ENCODE data around the gene GNGT1. TPM values are rescaled to one million over a fixed set of nuclear protein-coding genes. Genes with fewer than 3 reads are reported as not detected.

GNGT1 gene
- total and polyA plus RNA-seq, 2 of the 13 experiments (the other 11 are each of a cell fraction or from before 2014, with no cell fraction given), result not detected

DNA sequence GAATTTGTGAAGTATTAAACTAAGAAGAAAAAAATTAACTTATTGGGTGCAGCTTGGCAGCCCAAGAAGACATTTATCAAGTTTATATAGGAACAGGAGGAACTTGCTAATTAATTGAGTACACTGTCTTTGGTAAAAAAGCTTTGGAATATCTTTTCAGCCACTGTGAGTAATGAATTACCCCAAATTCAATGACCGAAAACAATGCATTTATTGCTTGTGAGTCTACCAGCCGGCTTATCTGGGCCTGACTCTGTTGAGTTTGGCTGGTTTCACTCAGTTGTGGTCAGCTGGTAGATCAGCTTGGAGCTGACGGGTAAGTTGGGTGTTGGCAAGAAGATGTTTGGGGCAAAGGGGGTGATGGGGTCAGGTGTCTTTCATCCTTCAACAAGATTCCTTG lies 26.8 kb downstream of the GNGT1 start (continued):
- TF ChIP-seq, protein P1, sequence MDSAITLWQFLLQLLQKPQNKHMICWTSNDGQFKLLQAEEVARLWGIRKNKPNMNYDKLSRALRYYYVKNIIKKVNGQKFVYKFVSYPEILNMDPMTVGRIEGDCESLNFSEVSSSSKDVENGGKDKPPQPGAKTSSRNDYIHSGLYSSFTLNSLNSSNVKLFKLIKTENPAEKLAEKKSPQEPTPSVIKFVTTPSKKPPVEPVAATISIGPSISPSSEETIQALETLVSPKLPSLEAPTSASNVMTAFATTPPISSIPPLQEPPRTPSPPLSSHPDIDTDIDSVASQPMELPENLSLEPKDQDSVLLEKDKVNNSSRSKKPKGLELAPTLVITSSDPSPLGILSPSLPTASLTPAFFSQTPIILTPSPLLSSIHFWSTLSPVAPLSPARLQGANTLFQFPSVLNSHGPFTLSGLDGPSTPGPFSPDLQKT (CRISPR knock-in tag; IDR thresholded peaks at IDR 0.05; ENCODE audit: borderline replicate concordance), result no peak

DNA sequence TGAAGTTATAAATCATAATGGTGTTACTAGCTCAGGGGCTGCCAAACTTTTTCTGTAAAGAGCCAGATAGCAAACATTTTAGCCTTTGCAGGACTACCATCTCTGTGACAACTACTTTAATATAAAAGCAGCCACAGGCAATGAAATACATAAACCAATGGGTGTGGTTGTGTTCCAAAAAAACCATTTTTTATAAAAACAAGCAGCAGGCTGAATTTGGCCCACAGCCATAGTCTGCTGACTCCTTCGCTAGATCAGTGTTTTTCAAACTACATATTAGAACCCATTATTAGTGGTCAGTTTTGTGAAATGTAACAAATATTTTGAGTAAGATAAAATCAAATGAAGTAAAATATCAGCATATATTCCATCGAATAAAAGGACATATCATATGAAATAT lies 28.7 kb downstream of the GNGT1 start:
- no peak overlapping the region for H3K27ac ChIP-seq (ENCODE audit: extremely low read length, insufficient read depth, low read length)
- ChIA-PET POLR2A (no interaction called here), CTCF (ENCODE audit: low intra/inter-chr PET ratio, low total read pairs) (no interaction called here)
- H3K4me3 ChIP-seq (replicated peaks in 1 of 3; ENCODE audit: insufficient read depth in 1 of 3, low read depth in 2 of 3, low read length in 3 of 3), result no peak overlapping the region
- no peak overlapping the region for H2AFZ ChIP-seq (ENCODE audit: low read length)
- no peaks in the 10 kb centered on the region for H3K27me3 ChIP-seq (ENCODE audit: control insufficient read depth in 1 of 2, insufficient read depth in 2 of 2, low read length in 2 of 2)
- no peaks in the 10 kb centered on the region for H3K79me2 ChIP-seq (ENCODE audit: insufficient read depth, low read length)
- no peaks in the 10 kb centered on the region for H4K20me1 ChIP-seq (ENCODE audit: insufficient read depth, low read length)
- H3K4me2 ChIP-seq (ENCODE audit: low read depth, low read length), result no peak overlapping the region
- BruUV-seq (replicated peaks), result no TSS peak
- H3K9ac ChIP-seq (ENCODE audit: insufficient read depth, low read depth, low read length), result no peak overlapping the region
- intact Hi-C loops (cut with micrococcal nuclease; ENCODE audit: unreplicated experiment), result no loop called here
- in situ Hi-C loops (cut with HindIII; ENCODE audit: extremely low pct_ligation_motif_present, low pct_unique_long_range_greater_than_20kb), result no loop called here
- H3K36me3 ChIP-seq (replicated peaks in 1 of 2; ENCODE audit: control insufficient read depth in 1 of 2, insufficient read depth in 2 of 2, low read length in 2 of 2), result no peaks in the 10 kb centered on the region
- H3K4me1 ChIP-seq (ENCODE audit: insufficient read depth, low read length), result no peaks in the 10 kb centered on the region
- H3K9me3 ChIP-seq (ENCODE audit: low read length), result no peaks in the 10 kb centered on the region
- no peak for DNase-seq (ENCODE audit: low spot score)
- 14% methylated on average over 2 of the region's 2 CpGs for WGBS (ENCODE audit: low lambda C conversion rate)
- no peak for ATAC-seq
- FAIRE-seq, result no peak
- TF ChIP-seq MBD4 (IDR thresholded peaks at IDR 0.05; ENCODE audit: borderline replicate concordance, low read length) (no peak), MLLT10 (CRISPR knock-in tag; IDR thresholded peaks at IDR 0.05) (no peak), KDM4B (CRISPR knock-in tag; IDR thresholded peaks at IDR 0.05) (no peak)

DNA sequence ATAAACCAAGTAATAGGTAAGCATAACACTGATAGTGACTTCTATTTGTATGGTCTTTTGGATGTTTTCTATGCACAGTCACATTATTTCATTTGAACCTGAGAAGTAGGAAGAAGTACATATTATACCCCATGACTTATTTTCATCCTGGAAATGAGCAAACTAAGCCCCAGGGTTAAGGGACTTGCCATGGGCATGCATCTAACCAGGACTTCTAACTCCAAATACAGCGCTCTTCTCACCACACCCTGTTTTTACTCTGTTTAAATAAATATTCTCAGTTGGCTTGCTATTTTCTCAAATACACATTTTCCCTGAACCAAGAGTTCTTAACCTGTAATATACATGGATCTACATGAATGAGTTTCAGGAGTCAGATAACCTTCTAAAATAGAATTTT lies 31.5 kb downstream of the GNGT1 start:
- H2AFZ ChIP-seq (ENCODE audit: low read length), result no peak overlapping the region
- H3K9me3 ChIP-seq (ENCODE audit: low read length), result no peaks in the 10 kb centered on the region
- in situ Hi-C loops (cut with HindIII; ENCODE audit: extremely low pct_ligation_motif_present, low pct_unique_long_range_greater_than_20kb) (no loop called here), intact Hi-C loops (cut with micrococcal nuclease; ENCODE audit: unreplicated experiment) (no loop called here)
- H3K9ac ChIP-seq (ENCODE audit: insufficient read depth, low read depth, low read length), result no peak overlapping the region
- no TSS peak for BruUV-seq (replicated peaks)
- H3K4me3 ChIP-seq (replicated peaks in 1 of 3; ENCODE audit: insufficient read depth in 1 of 3, low read depth in 2 of 3, low read length in 3 of 3), result no peak overlapping the region
- CTCF ChIA-PET (ENCODE audit: low intra/inter-chr PET ratio, low total read pairs), result no interaction called here
- no peaks in the 10 kb centered on the region for H3K4me1 ChIP-seq (ENCODE audit: insufficient read depth, low read length)
- WGBS (ENCODE audit: low lambda C conversion rate), result 42% methylated on average over 1 of the region's 1 CpG
- DNase-seq (ENCODE audit: low spot score), result no peak
- no peaks in the 10 kb centered on the region for H3K27me3 ChIP-seq (ENCODE audit: control insufficient read depth in 1 of 2, insufficient read depth in 2 of 2, low read length in 2 of 2)
- no peaks in the 10 kb centered on the region for H4K20me1 ChIP-seq (ENCODE audit: insufficient read depth, low read length)
- POLR2A ChIA-PET, result no interaction called here
- no peaks in the 10 kb centered on the region for H3K36me3 ChIP-seq (replicated peaks in 1 of 2; ENCODE audit: control insufficient read depth in 1 of 2, insufficient read depth in 2 of 2, low read length in 2 of 2)
- no peak overlapping the region for H3K27ac ChIP-seq (ENCODE audit: extremely low read length, insufficient read depth, low read length)
- FAIRE-seq, result no peak
- ATAC-seq, result no peak
- H3K4me2 ChIP-seq (ENCODE audit: low read depth, low read length), result no peak overlapping the region
- no peaks in the 10 kb centered on the region for H3K79me2 ChIP-seq (ENCODE audit: insufficient read depth, low read length)
- no peak for TF ChIP-seq ZNF766 (CRISPR knock-in tag; IDR thresholded peaks at IDR 0.05; ENCODE audit: borderline replicate concordance)
- TF ChIP-seq GTF3A (CRISPR knock-in tag; conservative IDR thresholded peaks at IDR 0.05), result no peak
- TF ChIP-seq, protein P2, sequence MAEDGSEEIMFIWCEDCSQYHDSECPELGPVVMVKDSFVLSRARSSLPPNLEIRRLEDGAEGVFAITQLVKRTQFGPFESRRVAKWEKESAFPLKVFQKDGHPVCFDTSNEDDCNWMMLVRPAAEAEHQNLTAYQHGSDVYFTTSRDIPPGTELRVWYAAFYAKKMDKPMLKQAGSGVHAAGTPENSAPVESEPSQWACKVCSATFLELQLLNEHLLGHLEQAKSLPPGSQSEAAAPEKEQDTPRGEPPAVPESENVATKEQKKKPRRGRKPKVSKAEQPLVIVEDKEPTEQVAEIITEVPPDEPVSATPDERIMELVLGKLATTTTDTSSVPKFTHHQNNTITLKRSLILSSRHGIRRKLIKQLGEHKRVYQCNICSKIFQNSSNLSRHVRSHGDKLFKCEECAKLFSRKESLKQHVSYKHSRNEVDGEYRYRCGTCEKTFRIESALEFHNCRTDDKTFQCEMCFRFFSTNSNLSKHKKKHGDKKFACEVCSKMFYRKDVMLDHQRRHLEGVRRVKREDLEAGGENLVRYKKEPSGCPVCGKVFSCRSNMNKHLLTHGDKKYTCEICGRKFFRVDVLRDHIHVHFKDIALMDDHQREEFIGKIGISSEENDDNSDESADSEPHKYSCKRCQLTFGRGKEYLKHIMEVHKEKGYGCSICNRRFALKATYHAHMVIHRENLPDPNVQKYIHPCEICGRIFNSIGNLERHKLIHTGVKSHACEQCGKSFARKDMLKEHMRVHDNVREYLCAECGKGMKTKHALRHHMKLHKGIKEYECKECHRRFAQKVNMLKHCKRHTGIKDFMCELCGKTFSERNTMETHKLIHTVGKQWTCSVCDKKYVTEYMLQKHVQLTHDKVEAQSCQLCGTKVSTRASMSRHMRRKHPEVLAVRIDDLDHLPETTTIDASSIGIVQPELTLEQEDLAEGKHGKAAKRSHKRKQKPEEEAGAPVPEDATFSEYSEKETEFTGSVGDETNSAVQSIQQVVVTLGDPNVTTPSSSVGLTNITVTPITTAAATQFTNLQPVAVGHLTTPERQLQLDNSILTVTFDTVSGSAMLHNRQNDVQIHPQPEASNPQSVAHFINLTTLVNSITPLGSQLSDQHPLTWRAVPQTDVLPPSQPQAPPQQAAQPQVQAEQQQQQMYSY (CRISPR knock-in tag; IDR thresholded peaks at IDR 0.05), result no peak
- TF ChIP-seq ZNF292 (CRISPR knock-in tag; IDR thresholded peaks at IDR 0.05; ENCODE audit: borderline replicate concordance, low read depth), result no peak
- TF ChIP-seq ZNF451 (CRISPR knock-in tag; IDR thresholded peaks at IDR 0.05), result no peak
- no peak for TF ChIP-seq ZNF720 (CRISPR knock-in tag; IDR thresholded peaks at IDR 0.05)
- TF ChIP-seq, protein P3, sequence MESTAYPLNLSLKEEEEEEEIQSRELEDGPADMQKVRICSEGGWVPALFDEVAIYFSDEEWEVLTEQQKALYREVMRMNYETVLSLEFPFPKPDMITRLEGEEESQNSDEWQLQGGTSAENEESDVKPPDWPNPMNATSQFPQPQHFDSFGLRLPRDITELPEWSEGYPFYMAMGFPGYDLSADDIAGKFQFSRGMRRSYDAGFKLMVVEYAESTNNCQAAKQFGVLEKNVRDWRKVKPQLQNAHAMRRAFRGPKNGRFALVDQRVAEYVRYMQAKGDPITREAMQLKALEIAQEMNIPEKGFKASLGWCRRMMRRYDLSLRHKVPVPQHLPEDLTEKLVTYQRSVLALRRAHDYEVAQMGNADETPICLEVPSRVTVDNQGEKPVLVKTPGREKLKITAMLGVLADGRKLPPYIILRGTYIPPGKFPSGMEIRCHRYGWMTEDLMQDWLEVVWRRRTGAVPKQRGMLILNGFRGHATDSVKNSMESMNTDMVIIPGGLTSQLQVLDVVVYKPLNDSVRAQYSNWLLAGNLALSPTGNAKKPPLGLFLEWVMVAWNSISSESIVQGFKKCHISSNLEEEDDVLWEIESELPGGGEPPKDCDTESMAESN (CRISPR knock-in tag; conservative IDR thresholded peaks at IDR 0.05), result no peak
- no peak for TF ChIP-seq ZNF224 (CRISPR knock-in tag; IDR thresholded peaks at IDR 0.05)

Data from HepG2 (cell line).